ENCODE results near the gene VSTM5. TPM values are rescaled to one million over a fixed set of nuclear protein-coding genes. Genes with fewer than 3 reads are reported as not detected.

VSTM5 gene
- polyA plus RNA-seq, 1 donor (not counting 4 experiments of a cell fraction or from before 2014, with no cell fraction given) = 0.13 TPM

DNA sequence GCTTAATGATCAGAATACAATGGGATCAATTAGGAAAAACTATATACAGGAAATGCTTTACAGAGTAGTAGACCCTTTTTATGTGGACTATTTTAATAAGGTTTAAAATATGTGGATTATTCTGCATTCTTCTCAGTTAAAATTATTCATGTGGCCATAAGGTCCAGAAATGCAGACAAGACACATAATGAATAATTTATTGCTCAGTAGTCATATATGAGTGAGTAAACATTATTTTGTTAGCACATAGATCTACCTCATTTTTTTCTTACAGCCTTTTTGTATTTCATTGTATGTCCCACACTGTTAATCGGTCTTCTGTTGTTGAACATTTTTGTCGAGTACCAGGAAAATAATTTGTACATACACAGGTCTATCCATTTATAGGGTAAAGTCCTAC, 45.5 kb downstream of the VSTM5 start:
- Histone ChIP-seq H4K20me1 (ENCODE audit: control insufficient read depth, extremely low read depth, insufficient read depth, low read length) (peaks cover 3% of the 10 kb centered on the region), H3K9ac (ENCODE audit: control insufficient read depth, extremely low read depth, insufficient read depth, low read length) (no peak overlapping the region), H3K4me1 (ENCODE audit: control insufficient read depth, extremely low read depth, insufficient read depth, low read length) (no peaks in the 10 kb centered on the region), H3K4me3 (ENCODE audit: control insufficient read depth in 2 of 3, extremely low read depth in 1 of 3, insufficient read depth in 2 of 3, low read depth in 1 of 3, low read length in 3 of 3) (no peak overlapping the region), H3K27me3 (ENCODE audit: control insufficient read depth, extremely low read depth, insufficient read depth, low read length) (no peaks in the 10 kb centered on the region), H3K9me3 (ENCODE audit: control insufficient read depth, low read depth, low read length) (no peaks in the 10 kb centered on the region), H3K27ac (ENCODE audit: control insufficient read depth, insufficient read depth, low read length) (no peak overlapping the region), H3K36me3 (ENCODE audit: control insufficient read depth in 2 of 2, extremely low read depth in 1 of 2, insufficient read depth in 2 of 2, low read length in 2 of 2) (peaks cover 22 to 31% of the 10 kb centered on the region in 2 experiments), H3K79me2 (ENCODE audit: control insufficient read depth, insufficient read depth, low read length) (peaks cover 7% of the 10 kb centered on the region), H3K4me2 (ENCODE audit: control insufficient read depth, extremely low read depth, insufficient read depth, low read depth, low read length) (no peak overlapping the region), H3K9me1 (ENCODE audit: control insufficient read depth, extremely low read depth, insufficient read depth, low read length) (no peaks in the 10 kb centered on the region), H2AFZ (ENCODE audit: control insufficient read depth, low read length) (no peak overlapping the region)
- TF ChIP-seq EZH2 (IDR thresholded peaks at IDR 0.05; ENCODE audit: low read length) = no peak
- TF ChIP-seq, protein P1, sequence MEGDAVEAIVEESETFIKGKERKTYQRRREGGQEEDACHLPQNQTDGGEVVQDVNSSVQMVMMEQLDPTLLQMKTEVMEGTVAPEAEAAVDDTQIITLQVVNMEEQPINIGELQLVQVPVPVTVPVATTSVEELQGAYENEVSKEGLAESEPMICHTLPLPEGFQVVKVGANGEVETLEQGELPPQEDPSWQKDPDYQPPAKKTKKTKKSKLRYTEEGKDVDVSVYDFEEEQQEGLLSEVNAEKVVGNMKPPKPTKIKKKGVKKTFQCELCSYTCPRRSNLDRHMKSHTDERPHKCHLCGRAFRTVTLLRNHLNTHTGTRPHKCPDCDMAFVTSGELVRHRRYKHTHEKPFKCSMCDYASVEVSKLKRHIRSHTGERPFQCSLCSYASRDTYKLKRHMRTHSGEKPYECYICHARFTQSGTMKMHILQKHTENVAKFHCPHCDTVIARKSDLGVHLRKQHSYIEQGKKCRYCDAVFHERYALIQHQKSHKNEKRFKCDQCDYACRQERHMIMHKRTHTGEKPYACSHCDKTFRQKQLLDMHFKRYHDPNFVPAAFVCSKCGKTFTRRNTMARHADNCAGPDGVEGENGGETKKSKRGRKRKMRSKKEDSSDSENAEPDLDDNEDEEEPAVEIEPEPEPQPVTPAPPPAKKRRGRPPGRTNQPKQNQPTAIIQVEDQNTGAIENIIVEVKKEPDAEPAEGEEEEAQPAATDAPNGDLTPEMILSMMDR (optimal IDR thresholded peaks at IDR 0.05 in 1 of 3, IDR thresholded peaks at IDR 0.05 in 1 of 3, conservative IDR thresholded peaks at IDR 0.05 in 1 of 3; ENCODE audit: extremely low read depth in 1 of 3, insufficient read depth in 2 of 3, low read length in 3 of 3) = no peak
- DNase-seq (ENCODE audit: low read depth, low spot score) = no peak
- dilution Hi-C loops (cut with MboI; ENCODE audit: extremely low pct_ligation_motif_present, low sequenced_read_pairs) = no loop called here
- no peak for FAIRE-seq

DNA sequence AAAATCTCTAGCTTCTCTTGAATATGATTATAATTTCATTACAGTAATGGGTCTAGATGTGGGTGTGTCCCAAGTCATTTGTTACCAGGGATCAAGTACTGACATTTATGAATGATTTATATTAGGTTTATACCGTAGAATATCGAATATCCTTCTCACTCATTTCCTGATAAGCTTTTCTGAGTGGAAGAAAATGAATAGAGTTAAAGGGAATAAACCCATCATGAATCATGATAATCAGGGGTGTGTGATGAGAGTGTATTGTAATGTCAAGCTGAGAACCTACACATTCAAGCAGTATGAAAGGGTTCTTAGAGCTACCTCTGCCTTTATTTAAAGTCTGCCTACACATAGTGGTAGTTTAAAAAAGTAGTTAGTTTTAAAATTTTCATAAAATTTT, 49.1 kb downstream of the VSTM5 start:
- no peaks in the 10 kb centered on the region for H3K4me1 ChIP-seq (ENCODE audit: control insufficient read depth, extremely low read depth, insufficient read depth, low read length)
- peaks cover 27 to 30% of the 10 kb centered on the region in 2 experiments for H3K36me3 ChIP-seq (ENCODE audit: control insufficient read depth in 2 of 2, extremely low read depth in 1 of 2, insufficient read depth in 2 of 2, low read length in 2 of 2)
- peaks cover 9% of the 10 kb centered on the region for H3K79me2 ChIP-seq (ENCODE audit: control insufficient read depth, insufficient read depth, low read length)
- DNase-seq (ENCODE audit: low read depth, low spot score) (no peak), FAIRE-seq (no peak)
- dilution Hi-C loops (cut with MboI; ENCODE audit: extremely low pct_ligation_motif_present, low sequenced_read_pairs) = no loop called here
- no peak overlapping the region for H3K4me3 ChIP-seq (ENCODE audit: control insufficient read depth in 2 of 3, extremely low read depth in 1 of 3, insufficient read depth in 2 of 3, low read depth in 1 of 3, low read length in 3 of 3)
- no peaks in the 10 kb centered on the region for H3K9me3 ChIP-seq (ENCODE audit: control insufficient read depth, low read depth, low read length)
- H3K4me2 ChIP-seq (ENCODE audit: control insufficient read depth, extremely low read depth, insufficient read depth, low read depth, low read length) = no peak overlapping the region
- no peaks in the 10 kb centered on the region for H3K27me3 ChIP-seq (ENCODE audit: control insufficient read depth, extremely low read depth, insufficient read depth, low read length)
- H4K20me1 ChIP-seq (ENCODE audit: control insufficient read depth, extremely low read depth, insufficient read depth, low read length) = no peaks in the 10 kb centered on the region
- H2AFZ ChIP-seq (ENCODE audit: control insufficient read depth, low read length) = no peak overlapping the region
- H3K9me1 ChIP-seq (ENCODE audit: control insufficient read depth, extremely low read depth, insufficient read depth, low read length) = no peaks in the 10 kb centered on the region
- H3K27ac ChIP-seq (ENCODE audit: control insufficient read depth, insufficient read depth, low read length) = no peak overlapping the region
- no peak overlapping the region for H3K9ac ChIP-seq (ENCODE audit: control insufficient read depth, extremely low read depth, insufficient read depth, low read length)
- TF ChIP-seq EZH2 (IDR thresholded peaks at IDR 0.05; ENCODE audit: low read length) = no peak
- TF ChIP-seq, protein P1 (optimal IDR thresholded peaks at IDR 0.05 in 1 of 3, IDR thresholded peaks at IDR 0.05 in 1 of 3, conservative IDR thresholded peaks at IDR 0.05 in 1 of 3; ENCODE audit: extremely low read depth in 1 of 3, insufficient read depth in 2 of 3, low read length in 3 of 3) = no peak
